ENCODE measurements around the gene IL17B.

- TF ChIP-seq CTCF (IDR thresholded peaks at IDR 0.05; ENCODE audit: low read length) (no peak), EZH2 (IDR thresholded peaks at IDR 0.05; ENCODE audit: borderline replicate concordance, low read length) (no peak)
Observed at GRCh38 chr5:149415066-149415967, 36.2 kb upstream of the IL17B start.
